Prostate gland (tissue), 2 donors: ENCODE results near the gene SARDH. TPM values are rescaled to one million over a fixed set of nuclear protein-coding genes. Genes with fewer than 3 reads are reported as not detected.

Experiments used
- DNase-seq: peaks from one replicate; pipeline ENCODE4 v3.0.0-alpha.2; 2019; ENCODE audit warnings: low spot score
- H3K27ac ChIP-seq, 2 donors: fragments of 200-600 bp; sonication (generic); 2 replicates each; pipeline ENCODE4 v1.5.1; 2017 to 2019
- H3K27me3 ChIP-seq: fragments of 200-600 bp; sonication (generic); replicated peaks from 2 replicates; pipeline ENCODE4 v1.5.1; 2019; ENCODE audit not compliant: insufficient read depth
- H3K36me3 ChIP-seq, 2 donors: fragments of 200-600 bp; sonication (generic); 1 replicate in 1 of 2; 2 replicates in 1 of 2; pipeline versions ENCODE4 v1.5.1 to v1.8.1; 2017 to 2019
- H3K4me1 ChIP-seq: fragments of 200-600 bp; sonication (generic); replicated peaks from 2 replicates; pipeline ENCODE4 v1.5.1; 2019
- H3K4me3 ChIP-seq, 2 donors: fragments of 200-600 bp; sonication (generic); 2 replicates each; pipeline ENCODE4 v1.5.1; 2017 to 2019
- H3K9me3 ChIP-seq: fragments of 200-600 bp; sonication (generic); 2 replicates; pipeline ENCODE4 v1.5.1; 2017
- CTCF ChIP-seq, 4 experiments: fragments of 200-600 bp in 2 of 4; fragments of 450-650 bp in 2 of 4; sonication (generic) in 2 of 4; IDR thresholded peaks; 1 replicate in 3 of 4; 2 replicates in 1 of 4; pipeline ENCODE4 v1.5.1; 2016 to 2019; ENCODE audit warnings: antibody characterized with exemption in 4 of 4, mild to moderate bottlenecking in 2 of 4, moderate library complexity in 2 of 4
- POLR2A ChIP-seq: fragments of 450-650 bp; IDR thresholded peaks from one replicate; pipeline ENCODE4 v1.6.1; 2016; ENCODE audit warnings: antibody characterized with exemption, mild to moderate bottlenecking
- POLR2AphosphoS5 ChIP-seq: sonication (generic); formaldehyde crosslinking; IDR thresholded peaks from one replicate; pipeline ENCODE4 v1.6.1; 2017; ENCODE audit warnings: antibody characterized with exemption
- WGBS: methylation state at CpG from one replicate; pipeline ENCODE4 v1.1.5; 2018; 5-methylcytosine and 5-hydroxymethylcytosine counted together
- intact Hi-C: fragments of 100-400 bp; cut with DNase I; formaldehyde crosslinking; loops from one replicate; pipeline ENCODE4 v1.14.2; 2022
- total RNA-seq, 2 donors: library from RNA; depleted of rRNA; stranded (reverse); fragments of >200 nt; gene quantifications; one replicate each; pipeline ENCODE4 v1.1.0, GENCODE V29; 2016

SARDH gene
- total RNA-seq, 2 donors from 2014 or later = 6.7 to 7.2 TPM

- H3K27ac ChIP-seq = no peak overlapping the region
- H3K36me3 ChIP-seq = no peaks in the 10 kb centered on the region
- no peaks in the 10 kb centered on the region for H3K27me3 ChIP-seq
- no peaks in the 10 kb centered on the region for H3K9me3 ChIP-seq
- no peak for DNase-seq
- intact Hi-C loops = no loop called here
- WGBS = 88% methylated on average over 21 of the region's 23 CpGs
- H3K4me1 ChIP-seq = no peaks in the 10 kb centered on the region
- TF ChIP-seq CTCF (IDR thresholded peaks at IDR 0.05) = no peak
- no peak for TF ChIP-seq POLR2A
- TF ChIP-seq POLR2AphosphoS5 = no peak
- no peak overlapping the region for H3K4me3 ChIP-seq
These were observed 33.4 kb downstream of the SARDH start for GRCh38 chr9:133704711-133705181.

DNA sequence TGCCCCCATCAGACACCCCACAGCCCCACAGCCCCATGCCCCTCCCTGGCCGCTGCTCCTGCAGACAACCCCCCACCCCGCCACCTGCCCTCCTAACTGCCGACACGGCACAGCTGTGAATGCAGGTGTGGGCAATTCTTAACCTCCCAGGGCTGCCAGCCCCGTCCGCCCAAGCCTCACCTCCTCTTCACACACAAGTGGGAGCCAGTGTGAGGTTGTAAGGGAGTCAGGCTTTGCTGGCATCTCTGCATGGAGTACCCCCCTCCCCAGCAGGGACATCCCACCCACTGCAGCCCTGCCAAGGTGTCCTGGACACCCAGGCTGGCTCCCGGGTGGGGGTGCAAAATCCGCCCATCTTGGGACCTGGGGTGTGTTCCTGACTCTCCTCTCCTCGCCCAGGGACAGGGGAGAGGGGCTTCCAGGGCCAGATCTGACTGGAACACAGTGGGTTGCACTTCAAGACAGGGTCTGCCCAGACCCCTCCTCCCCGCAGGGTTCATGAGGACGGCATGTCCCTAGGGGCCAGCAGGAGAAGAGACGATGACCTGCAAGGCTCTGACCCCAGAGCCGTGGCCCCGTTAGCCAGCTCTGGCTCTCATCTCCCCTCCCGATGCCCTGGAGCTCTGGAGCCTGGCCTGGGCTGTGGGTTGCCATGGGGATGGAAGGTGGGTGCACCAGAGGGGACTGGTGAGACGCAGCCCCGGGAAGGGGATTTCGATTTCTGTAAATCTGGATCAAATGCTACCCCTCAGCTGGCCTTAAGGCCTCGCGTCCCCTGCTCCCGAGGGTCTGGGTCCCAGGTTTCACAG is 34.4 kb downstream of the SARDH start:
- Histone ChIP-seq H3K9me3 (no peaks in the 10 kb centered on the region), H3K27ac (no peak overlapping the region), H3K27me3 (no peaks in the 10 kb centered on the region), H3K36me3 (no peaks in the 10 kb centered on the region), H3K4me1 (no peaks in the 10 kb centered on the region), H3K4me3 (no peak overlapping the region)
- intact Hi-C loops = no loop called here
- DNase-seq = no peak
- WGBS = 87% methylated on average over 18 of the region's 21 CpGs
- TF ChIP-seq CTCF (IDR thresholded peaks at IDR 0.05) (no peak), POLR2AphosphoS5 (no peak), POLR2A (no peak)

DNA sequence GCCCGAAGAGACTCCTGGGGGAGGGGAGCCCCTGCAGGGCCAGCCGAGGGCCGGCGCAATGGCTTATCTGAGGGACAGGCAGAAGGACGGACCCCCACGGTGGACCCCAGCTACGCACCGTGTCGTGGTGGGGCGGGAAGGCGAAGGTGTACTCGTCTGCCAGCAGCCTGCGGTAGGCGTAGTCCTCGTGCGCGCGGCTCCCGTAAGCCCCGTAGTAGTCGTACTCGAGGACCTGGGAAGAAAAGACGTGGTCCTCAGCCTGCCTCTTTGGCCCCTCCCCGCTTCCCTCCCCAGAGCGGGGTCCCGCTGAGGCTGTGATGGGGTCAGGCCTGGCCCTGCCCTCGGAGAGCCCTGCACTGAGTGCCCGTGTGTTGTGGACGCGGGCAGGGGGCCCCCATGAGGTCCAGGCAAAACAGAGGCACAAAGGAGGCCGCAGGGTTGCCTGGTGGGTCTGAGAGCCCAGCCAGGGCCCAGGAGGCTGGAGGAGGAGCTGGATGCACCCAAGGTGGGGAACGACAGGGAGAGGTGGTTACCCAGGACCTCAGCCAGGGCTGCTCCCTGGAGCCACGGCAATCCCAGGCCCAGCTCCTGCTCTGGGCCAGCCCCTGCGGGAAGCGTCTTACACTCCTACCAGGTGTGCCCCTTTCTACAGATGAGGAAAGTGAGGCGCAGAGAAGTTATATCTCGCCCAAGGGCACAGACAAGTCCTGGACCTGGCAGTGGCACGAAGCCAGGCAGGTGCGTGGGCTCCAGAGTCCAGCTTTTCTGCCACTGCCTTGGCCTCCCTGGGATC is 35.2 kb downstream of the SARDH start:
- Histone ChIP-seq H3K9me3 (no peaks in the 10 kb centered on the region), H3K27me3 (no peaks in the 10 kb centered on the region), H3K4me3 (peak overlapping the region; percentile 1 to 12), H3K36me3 (no peaks in the 10 kb centered on the region), H3K4me1 (no peaks in the 10 kb centered on the region), H3K27ac (no peak overlapping the region)
- no peak for DNase-seq
- intact Hi-C loops = no loop called here
- TF ChIP-seq POLR2A (no peak), POLR2AphosphoS5 (no peak), CTCF (IDR thresholded peaks at IDR 0.05) (no peak)
- WGBS = 34% methylated on average over 35 of the region's 39 CpGs

GRCh38 chr9:133701981-133702797 is 36.0 kb downstream of the SARDH start:
- Histone ChIP-seq H3K4me1 (no peaks in the 10 kb centered on the region), H3K27me3 (no peaks in the 10 kb centered on the region), H3K27ac (no peak overlapping the region), H3K9me3 (no peaks in the 10 kb centered on the region), H3K4me3 (peak overlapping the region; percentile 1 to 12), H3K36me3 (no peaks in the 10 kb centered on the region)
- intact Hi-C loops = no loop called here
- no peak for DNase-seq
- 30% methylated on average over 36 of the region's 39 CpGs for WGBS
- no peak for TF ChIP-seq CTCF (IDR thresholded peaks at IDR 0.05)
